HG03108 (cell line): Measurements from ENCODE around the gene DRC1.
"Not testable (repeated sequence)": the region's sequence is repeated elsewhere in the genome, so short reads cannot be mapped to it uniquely, and the experiment has no call there.

Source experiments
- ATAC-seq: cut with Tn5 transposase; IDR thresholded peaks from one replicate; pipeline ENCODE4 v1.9.1; 2021; ENCODE audit warnings: moderate library complexity; ENCODE audit not compliant: unreplicated experiment

The DRC1 gene

DNA sequence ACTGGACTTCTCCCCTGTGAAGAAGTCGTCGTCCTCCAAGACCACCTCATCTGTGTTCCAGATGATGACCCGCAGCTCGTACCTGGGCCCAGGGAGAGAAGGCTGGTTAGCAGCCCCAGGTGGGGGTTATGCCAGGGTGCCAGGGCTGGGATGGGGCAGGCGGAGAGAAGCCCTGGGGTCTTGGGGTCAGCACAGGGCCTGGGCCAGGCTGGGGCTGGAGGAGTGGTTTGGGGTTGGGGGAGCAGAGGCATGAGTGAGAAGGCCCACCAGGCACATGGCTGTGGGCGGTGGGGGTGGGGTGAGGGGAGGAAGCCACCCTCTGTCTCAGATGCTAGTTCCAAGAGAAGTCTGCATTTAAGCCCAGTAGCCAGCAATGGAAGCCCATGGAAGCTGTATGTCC is 60.4 kb downstream of the DRC1 start:
- ATAC-seq = no peak

DNA sequence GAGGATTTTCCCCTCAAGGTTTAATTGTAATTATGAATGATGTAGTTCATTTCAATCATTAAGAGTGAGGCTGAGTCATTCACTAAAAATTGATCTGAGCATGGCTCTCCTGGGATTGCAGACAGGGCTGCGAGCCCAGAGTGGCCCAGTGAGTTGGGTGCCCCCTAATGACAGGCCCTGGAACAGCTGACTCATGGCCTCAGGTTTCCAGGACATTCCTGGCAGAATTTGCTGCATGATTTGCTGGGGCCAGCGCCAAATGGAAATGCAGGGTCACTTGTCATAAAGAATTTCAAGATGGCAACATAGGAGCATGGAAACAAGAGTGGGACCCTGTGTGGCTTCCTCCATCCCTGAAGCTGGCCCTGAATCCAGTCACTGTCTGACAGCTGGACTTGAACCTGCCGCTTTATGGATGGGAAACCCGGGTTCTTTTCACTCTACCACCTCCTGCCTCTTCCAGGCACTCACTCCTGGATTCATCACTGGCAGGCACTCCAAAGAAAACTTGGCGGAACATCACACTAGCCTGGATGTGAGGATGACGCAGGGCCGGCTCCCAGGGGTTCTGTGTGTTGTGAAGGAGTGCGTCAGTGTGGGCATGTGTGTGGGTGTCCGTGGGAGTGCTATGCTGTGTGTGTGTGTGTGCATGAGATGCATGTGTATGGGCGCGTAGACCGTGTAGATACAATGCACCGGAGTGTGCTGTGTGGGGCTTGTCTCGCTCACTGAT is 61.0 kb downstream of the DRC1 start:
- ATAC-seq = no peak

DNA sequence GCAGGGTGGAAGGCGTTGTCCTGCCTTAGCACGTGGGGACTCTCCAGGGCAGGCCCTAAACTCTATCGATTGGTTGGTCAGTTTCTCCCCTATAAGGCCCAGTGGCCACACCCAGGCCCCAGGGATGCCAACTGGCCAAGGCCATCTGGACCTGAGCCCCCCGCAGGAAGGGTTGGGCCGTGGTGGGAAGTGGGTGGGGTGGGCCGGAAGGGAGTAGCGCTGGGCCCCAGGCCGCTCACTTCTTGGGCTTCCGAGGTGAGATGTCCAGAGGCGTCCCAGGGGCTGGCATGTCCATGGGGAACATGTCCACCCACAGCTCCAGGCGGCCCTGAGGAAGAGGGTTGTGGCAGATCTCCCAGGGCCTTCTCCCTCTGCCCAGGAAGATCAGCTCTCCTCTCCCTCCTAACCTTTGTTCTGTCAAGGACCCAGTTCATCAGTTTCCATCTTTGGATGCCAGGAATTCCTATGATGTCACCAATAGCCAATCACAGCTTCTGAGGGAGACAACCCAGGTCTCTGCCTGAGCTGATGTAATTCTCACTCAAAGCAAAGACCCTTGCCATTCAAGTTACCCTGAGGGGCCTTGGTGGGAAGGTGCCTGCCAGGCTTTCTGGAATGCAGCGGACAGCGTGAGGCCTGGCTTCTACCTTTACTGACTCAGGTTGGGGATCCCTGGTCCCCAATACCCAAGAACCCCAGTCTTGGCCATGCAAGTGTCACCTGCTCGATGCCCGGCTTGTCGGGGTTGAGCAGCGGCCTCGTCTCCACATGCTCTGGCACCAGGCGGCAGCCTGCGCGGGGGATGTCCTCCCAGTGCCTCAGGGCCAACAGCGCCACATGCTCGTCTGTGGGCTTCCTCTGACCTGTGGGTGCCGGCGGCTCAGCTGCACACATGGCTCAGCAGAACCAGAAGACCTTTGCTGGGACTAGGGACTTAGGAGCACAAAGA is 61.8 kb downstream of the DRC1 start:
- ATAC-seq = no peak

DNA sequence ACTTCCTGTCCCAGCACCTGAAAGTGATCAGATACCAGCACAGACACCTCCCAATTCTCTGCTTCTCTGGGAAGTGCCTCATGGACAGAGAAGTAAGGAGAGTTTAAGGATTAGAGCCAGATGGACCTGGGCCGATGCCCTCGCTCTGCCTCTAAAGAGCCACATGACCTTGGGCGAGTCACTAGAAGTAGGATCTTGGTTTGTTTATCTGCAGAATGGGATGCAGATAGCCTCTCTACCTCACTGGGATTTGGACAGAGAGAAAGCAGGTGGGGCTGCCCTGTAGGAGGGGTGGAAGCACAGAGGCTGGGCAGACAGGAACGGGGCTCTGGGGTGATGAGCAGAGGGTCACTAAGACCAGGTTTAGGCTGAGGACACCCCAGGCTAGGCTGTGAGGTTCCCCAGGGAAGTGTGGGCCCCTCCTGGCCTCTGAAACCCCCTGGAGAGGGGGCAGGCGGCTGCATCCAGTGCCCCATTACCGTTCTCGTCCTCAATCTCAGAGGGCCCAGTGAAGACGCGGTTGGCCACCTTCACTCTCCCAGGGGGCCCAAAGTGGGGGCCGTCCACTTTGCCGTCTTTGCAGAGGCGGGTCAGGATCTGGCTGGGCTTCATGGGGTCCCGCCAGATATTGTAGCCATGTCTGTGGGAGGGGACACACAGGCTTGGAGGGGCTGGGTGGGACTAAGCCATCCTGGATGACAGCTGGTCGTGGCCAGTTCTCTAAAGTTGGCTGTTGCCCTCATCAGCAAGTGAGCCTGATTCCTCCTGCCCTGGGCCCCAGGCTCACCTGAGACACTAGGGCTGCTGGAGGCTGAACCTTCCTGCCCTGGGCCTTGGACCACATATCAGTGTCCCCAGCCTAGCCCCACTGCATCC is 62.9 kb downstream of the DRC1 start:
- ATAC-seq = no peak

DNA sequence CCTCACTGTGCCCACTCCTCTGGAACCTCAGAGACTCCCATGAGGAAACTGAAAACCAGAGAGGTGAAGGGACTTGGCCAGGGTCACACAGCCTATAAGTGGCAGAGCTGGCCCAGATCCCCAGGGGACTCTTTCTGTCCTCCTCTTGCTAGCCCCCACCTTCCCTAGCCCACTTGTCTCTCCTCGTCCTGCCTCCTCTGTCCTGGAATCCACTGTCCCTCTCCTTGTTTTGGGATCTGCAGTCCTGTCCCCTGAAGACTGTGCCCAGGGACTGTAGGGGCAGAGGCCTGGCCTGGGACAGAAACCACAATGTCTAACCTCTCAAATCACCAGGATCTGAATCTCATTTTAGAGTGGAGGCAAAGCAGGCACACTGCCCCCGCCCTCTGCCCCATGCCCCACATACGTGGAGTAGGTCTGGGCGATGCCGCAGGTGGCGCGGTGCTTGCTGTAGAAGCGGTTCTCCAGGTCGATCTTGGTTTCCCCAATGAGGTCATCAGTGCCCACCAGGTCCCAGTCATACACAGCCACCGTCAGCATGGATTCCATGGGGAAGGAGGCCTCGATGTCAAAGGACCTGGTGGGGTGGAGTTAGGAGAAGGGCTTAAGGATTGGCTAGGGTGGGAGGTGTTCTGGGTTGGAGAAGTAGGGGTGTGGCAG is 63.7 kb downstream of the DRC1 start:
- ATAC-seq = no peak

DNA sequence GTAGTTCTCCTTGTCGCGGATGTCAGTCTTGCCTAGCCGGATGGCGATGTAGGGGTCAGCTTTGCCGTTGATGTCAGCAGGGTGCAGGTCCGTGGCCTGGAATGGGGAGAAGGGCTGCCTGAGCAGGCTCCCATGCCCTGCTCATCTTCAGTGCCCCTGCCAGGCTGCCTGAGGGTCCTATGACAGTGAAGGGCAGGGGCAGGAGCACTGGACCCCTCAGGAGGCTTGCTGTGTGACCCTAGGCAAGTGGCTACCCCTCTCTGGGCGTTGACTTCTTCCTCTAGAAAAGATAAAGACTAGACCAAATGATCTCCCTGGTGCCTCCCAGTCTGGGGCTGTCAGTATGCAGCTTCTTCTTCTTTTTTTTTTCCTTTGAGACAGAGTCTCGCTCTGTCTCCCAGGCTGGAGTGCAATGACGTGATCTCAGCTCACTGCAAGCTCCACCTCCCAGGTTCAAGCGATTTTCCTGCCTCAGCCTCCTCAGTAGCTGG is 64.3 kb downstream of the DRC1 start:
- no peak for ATAC-seq

DNA sequence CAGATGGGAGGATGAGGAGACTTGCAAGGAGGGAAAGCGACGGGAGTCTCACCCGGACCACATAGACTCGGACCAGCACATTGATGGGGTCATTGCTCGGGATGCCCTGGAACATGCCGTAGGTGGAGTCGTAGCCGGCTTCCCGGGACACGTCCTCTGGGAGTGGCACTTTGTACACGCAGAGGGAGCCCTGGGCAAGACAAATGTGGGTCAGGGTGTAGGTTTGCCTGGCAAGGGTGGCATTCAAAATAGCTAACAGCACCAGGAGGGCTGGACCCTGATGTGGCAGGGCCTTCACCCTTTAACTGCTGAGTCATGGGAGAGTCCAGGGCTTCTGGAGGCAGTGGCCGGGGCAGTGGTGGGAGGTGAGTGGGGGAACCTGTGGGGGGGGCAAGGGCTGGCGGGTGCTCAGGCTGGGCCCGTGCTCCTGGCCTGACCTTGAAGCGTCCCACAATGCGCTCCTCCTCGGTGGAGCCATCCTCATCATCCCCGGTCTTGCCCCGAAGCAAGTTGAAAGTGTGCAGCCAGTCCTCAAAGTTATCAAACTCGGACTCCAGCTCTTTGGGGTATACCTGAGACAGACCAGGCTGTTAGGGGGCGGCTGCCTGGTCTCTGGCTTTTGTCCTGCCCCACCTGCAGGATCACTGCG is 65.1 kb downstream of the DRC1 start:
- ATAC-seq = no peak

DNA sequence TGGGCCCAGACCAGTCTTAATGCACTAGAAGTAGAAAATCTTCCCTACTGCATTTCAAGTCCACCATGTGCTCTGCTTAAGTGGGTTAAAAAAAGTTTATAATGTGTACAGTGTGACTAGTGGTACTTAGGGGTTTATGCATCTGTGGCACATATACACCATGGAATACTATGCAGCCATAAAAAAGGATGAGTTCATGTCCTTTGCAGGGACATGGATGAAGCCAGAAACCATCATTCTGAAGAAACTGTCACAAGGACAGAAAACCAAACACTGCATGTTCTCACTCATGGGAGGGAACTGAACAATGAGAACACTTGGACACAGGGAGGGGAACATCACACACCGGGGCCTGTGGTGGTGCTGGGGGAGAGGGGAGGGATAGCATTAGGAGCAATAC is 66.8 kb downstream of the DRC1 start:
- ATAC-seq = not testable (repeated sequence)

DNA sequence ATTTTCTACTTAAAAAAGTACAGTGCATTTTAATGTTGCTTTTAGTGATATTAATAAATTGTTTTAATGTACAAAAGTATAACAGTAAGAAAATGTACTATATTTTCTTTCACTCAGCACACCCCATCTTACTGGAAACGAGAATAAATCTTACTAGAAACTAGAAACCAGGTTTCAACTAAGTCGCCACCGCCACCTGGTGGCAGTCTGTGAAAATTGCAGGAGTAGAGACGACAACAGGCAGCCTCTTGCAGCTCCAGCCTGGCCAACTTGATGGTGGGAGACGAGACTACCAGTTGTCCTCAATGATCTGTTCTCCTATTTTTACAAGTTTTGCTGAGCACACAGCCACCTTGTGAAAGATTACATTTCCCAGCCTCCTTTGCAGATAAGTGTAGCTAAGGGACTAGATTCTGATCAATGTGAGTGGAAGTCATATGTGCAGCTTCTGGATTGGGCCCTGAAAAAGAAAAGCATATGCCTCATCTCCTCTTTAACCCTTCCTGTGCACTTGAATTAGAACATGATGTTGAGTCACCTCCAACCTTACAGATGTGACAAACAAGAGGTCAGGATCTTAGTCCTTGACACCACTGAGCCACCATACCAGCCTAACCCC is 67.5 kb downstream of the DRC1 start:
- ATAC-seq = no peak

DNA sequence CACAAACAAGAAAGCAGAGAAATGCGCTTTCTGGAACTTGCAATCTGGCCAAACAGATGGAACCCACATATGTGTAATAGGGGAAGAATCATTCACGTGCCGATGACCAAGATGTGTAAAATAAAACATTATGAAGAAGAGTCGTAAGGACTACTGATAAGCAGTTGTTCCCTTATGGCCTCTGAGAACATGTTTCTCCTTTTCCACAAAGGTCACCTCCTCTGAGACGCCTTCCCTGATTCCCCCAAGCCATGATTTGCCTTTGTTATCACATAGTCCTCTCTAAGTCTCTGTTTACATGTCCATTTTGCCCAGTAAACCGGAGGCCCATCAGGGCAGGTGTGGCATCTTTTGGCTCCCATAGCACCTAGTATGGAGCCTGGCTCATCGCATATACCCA is 68.2 kb downstream of the DRC1 start:
- ATAC-seq = no peak

DNA sequence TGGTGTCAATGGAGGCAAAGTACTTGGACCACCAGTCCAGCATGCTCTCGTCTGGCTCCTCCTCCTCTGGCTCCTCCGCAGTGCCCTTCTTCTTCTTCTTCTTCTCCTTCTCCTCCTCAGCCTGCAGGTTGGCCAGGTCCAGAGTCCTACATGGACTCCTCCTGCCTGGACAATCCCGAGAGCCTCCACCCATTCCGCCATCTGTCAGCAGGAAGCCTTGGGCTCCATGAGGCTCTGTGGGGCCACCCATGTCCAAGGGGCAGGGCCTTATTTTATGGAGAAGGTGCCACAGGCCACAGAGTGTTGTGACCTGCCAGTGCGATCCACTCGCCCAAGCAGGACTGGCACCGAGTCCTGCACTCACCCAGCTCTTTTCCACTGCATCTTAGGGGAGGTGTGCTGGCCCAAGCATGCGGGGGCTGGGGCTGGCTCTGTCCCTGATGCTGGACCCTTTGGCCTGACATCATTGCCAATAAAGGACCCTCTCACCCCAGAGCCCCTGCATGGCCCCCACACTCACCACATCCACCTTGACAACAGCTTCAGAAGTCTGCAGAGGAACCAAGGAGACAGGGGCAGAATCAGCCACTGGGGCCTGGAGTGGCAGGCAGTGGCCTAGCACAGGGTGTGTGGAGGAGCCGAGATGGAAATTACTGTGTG is 69.0 kb downstream of the DRC1 start:
- no peak for ATAC-seq

DNA sequence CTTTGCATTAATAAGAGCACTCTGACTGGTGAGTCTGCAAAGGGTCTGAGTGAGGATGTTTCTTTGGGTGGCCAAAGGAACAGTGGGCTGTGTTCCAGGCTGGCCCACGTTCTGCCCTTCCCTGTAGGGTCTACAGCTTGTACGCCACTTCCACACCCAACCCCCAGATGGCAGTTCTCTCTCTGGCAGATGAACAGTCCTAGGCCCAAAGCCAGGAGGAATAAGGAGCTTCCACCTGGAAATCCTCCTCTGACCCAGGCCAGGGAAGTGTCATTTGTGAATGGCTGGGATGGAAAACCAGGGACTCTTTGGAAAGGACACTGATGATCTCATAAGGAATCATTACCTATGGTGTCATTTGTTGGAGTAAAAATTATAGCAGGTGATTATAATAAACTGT is 69.6 kb downstream of the DRC1 start:
- no peak for ATAC-seq

DNA sequence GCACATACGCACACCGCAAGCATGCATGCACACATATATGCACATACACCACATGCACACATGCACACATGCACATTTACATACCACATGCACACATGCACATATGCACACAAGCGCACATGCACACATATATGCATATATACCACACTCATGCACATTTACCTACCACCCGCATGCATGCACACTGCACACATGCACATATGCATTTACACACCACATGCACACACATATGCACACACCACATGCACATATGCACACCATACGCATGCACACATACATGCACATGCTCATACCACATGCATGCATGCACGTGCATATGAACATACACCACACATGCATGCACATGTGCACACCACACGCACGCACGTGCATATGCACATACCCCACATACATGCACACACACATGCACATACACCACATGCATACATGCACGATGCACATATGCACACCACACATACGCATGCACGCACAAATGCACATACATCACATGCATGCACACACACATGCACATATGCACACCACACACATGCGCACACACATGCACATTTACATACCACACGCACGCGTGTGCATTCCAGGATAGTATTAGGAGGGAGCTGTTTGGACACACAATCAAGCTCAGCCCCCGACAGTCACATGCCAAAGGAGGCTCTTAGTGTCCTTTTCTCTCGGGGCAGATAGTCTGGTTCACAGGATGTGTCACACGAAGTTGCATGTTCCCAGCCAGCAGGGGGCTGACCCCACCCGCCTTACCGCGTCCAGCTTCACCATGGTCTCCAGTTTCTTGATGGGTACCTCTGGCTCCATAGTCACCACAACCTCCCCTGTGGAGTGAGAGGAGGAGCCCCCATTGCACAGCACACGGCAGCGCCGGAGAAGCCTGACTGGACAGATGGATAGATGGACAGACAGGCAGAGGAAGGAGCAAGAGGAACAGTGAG is 70.3 kb downstream of the DRC1 start:
- ATAC-seq = no peak

DNA sequence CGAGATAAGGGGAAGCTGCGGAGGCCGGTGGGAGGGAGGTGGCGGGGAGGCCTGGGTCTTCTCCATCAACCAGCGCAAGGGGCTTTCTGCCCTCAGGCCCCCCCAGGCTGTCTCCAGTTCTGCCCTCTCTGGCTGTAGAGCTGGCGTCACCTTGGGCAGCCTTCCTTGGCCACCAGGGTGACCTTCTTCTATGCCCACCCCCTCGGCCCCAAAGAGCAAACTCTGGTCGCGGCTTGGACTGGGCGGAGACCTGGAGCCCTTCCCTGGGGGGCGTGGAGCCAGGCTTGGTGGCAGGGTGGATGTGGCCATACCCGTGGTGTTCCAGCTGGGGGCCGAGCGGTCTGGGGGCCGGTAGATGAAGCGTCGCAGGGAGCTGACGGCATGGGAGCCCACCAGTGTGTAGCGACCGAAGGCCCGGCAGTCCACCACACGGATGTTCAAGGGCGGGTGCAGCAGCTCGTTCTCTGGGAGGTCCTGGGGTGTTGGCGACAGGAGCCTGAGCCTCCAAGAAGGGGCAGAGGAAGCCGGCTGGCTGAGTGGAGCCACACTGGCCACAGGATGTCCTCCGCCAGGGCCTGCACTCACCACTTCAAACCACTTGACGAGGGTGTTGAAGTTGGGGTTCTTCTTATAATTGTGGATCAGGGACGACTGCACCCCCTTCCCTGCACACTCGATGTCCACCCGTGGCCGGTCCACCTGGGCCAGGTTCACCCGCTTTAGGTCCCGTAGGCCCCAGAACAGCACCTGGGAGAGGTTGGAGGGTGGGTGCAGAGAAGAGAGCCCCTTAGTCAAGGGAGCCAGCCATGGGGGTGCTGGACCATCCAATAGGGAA is 71.3 kb downstream of the DRC1 start:
- no peak for ATAC-seq

DNA sequence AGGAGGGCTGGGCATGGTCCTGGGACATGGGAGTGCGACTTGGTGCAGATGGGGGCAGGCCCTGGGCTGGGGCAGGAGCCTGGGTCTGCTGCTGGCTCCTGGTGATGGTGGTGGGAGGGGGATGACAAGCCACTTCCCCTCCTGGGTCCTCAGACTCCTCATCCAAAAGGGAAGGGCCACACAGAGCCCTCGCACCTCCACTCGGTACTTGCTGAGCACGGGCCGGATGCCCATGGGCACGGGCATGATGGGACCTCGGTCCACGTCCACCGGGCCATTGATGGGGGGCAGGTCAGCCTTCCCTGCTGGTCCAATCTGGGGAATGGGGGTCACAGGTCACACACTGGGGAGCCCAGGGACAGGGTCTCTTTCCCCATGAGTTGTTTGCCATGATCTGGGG is 72.1 kb downstream of the DRC1 start:
- no peak for ATAC-seq

DNA sequence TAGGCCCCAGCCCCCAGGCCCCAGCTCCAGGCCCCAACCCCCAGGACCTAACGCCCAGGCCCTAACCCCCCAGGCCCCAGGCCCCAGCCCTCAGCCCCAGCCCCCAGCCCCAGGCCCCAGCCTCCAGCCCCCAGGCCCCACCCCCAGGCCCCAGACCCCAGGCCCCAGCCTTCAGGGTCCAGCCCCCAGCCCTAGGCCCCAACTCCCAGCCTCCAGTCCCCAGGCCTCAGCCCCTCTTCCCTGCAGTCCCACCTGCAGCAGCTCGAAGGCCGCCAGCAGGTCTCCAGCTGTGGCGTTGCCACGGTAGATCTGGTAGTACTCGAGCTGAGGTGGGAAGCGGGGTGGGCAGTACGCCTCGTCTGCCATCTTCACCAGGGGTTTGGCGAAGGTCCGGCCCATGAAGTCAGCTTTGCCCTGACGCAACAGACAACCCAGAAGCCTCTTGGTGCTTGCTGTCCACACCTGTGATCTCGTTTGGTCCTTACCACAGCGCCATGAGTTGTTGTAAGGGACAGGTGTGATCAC is 72.6 kb downstream of the DRC1 start:
- no peak for ATAC-seq

DNA sequence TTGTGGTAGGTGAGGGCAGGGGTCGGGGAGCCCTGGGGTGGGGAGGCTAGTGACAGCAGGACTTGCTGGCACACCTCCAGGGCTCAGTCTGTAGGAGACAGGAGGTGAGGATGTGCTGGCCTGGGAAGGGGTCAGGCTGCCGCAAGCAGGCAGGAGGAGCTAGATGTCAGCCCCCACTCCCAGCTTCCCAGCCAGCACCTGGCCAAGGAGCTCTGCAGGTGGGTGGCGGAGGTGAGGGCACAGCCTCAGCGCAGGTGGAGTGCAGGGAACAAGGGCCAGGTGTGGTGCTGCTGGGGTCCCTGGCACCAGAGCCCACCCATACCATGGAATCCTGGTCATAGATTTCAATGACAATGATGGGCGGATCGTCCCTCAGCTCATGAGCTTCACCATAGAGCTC is 73.3 kb downstream of the DRC1 start:
- no peak for ATAC-seq
